Tibial nerve (tissue), 3 donors: ENCODE results near the gene NACA.

Experiments
- POLR2A ChIP-seq, 2 donors: fragments of 450-650 bp; IDR thresholded peaks; one replicate each; pipeline ENCODE4 v1.6.1; 2017; ENCODE audit warnings: antibody characterized with exemption in 2 of 2, mild to moderate bottlenecking in 2 of 2, moderate library complexity in 2 of 2
- TF ChIP-seq, protein P1 (sequence below), 5 experiments: fragments of 200-600 bp in 3 of 5; fragments of 450-650 bp in 2 of 5; sonication (generic) in 3 of 5; IDR thresholded peaks; one replicate each; pipeline ENCODE4 v1.5.1; 2016 to 2019; ENCODE audit warnings: antibody characterized with exemption in 5 of 5, mild to moderate bottlenecking in 3 of 5, moderate library complexity in 2 of 5

- TF ChIP-seq, protein P1, sequence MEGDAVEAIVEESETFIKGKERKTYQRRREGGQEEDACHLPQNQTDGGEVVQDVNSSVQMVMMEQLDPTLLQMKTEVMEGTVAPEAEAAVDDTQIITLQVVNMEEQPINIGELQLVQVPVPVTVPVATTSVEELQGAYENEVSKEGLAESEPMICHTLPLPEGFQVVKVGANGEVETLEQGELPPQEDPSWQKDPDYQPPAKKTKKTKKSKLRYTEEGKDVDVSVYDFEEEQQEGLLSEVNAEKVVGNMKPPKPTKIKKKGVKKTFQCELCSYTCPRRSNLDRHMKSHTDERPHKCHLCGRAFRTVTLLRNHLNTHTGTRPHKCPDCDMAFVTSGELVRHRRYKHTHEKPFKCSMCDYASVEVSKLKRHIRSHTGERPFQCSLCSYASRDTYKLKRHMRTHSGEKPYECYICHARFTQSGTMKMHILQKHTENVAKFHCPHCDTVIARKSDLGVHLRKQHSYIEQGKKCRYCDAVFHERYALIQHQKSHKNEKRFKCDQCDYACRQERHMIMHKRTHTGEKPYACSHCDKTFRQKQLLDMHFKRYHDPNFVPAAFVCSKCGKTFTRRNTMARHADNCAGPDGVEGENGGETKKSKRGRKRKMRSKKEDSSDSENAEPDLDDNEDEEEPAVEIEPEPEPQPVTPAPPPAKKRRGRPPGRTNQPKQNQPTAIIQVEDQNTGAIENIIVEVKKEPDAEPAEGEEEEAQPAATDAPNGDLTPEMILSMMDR (IDR thresholded peaks at IDR 0.05) = no peak
- TF ChIP-seq POLR2A (IDR thresholded peaks at IDR 0.05) = no peak
These were observed 11.8 kb downstream of the NACA start for GRCh38 chr12:56713345-56713744.
